ENCODE results near the gene LGALS7B. TPM values are rescaled to one million over a fixed set of nuclear protein-coding genes. Genes with fewer than 3 reads are reported as not detected.
"Not testable (repeated sequence)": the region's sequence is repeated elsewhere in the genome, so short reads cannot be mapped to it uniquely, and the experiment has no call there.

Gene LGALS7B
- total RNA-seq, 1 donor from 2014 or later: not detected

DNA sequence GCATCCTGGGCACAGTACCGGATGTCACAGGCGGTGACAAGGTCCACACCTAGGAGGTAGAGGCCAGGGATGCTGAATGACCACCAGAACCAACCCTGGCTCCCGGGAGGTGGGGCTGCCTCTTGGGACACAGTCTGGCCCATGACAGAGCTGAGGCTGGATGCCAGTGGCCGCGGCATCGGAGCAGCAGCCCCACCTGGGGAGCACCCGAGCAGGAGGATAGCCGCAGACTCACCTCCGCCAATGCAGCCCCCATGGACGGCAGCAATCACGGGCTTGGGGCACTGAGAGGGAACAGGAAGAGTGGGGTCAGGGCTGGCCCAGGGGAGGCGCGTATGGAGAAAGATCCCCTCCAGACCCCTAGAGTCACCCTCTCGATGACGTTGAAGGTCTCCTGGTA lies 28.1 kb downstream of the LGALS7B start:
- peaks cover 27% of the 10 kb centered on the region for H3K36me3 Mint-ChIP-seq (ENCODE audit: unreplicated experiment)
- no peak overlapping the region for H3K4me3 Mint-ChIP-seq (ENCODE audit: unreplicated experiment)
- H3K27ac Mint-ChIP-seq (ENCODE audit: unreplicated experiment): no peak overlapping the region
- no peaks in the 10 kb centered on the region for H3K9me3 Mint-ChIP-seq (ENCODE audit: unreplicated experiment)
- H3K27me3 Mint-ChIP-seq (ENCODE audit: unreplicated experiment): no peaks in the 10 kb centered on the region
- peaks cover 2% of the 10 kb centered on the region for H3K4me1 Mint-ChIP-seq (ENCODE audit: unreplicated experiment)
- TF ChIP-seq CTCF (IDR thresholded peaks at IDR 0.05): no peak
- DNase-seq (ENCODE audit: extremely low spot score, unreplicated experiment): no peak

- H3K4me3 Mint-ChIP-seq (ENCODE audit: unreplicated experiment): no peak overlapping the region
- no peaks in the 10 kb centered on the region for H3K27me3 Mint-ChIP-seq (ENCODE audit: unreplicated experiment)
- no peak for DNase-seq (ENCODE audit: extremely low spot score, unreplicated experiment)
- TF ChIP-seq CTCF (IDR thresholded peaks at IDR 0.05): no peak
- H3K9me3 Mint-ChIP-seq (ENCODE audit: unreplicated experiment): peaks cover 3% of the 10 kb centered on the region
- H3K36me3 Mint-ChIP-seq (ENCODE audit: unreplicated experiment): peaks cover 42% of the 10 kb centered on the region
- peaks cover 4% of the 10 kb centered on the region for H3K4me1 Mint-ChIP-seq (ENCODE audit: unreplicated experiment)
- H3K27ac Mint-ChIP-seq (ENCODE audit: unreplicated experiment): no peak overlapping the region
These were observed 30.4 kb downstream of the LGALS7B start for GRCh38 chr19:38819231-38819920.

DNA sequence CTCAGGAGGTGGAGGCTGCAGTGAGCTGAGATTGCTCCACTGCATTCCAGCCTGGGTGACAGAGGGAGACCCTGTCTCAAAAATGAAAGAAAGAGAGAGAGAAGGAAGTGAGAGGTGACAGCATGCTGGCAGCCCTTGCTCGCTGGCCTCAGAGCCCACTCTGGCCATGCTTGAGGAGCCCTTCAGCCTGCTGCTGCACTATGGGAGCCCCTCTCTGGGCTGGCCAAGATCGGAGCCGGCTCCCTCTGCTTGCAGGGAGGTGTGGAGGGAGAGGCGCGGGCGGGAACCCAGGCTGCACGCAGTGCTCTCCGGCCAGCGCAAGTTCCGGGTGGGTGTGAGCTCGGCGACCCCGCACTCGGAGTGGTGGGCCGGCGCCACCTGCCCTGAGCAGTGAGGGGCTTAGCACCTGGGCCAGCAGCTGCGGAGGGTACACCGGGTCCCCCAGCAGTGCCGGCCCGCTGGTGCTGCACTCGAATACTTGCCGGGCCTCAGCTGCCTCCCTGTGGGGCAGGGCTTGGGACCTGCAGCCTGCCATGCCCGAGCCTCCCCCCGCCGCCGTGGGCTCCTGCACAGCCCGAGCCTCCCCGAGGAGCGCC lies 32.3 kb downstream of the LGALS7B start:
- H3K27me3 Mint-ChIP-seq (ENCODE audit: unreplicated experiment); H3K4me3 Mint-ChIP-seq (ENCODE audit: unreplicated experiment); H3K4me1 Mint-ChIP-seq (ENCODE audit: unreplicated experiment); DNase-seq (ENCODE audit: extremely low spot score, unreplicated experiment); H3K27ac Mint-ChIP-seq (ENCODE audit: unreplicated experiment); H3K9me3 Mint-ChIP-seq (ENCODE audit: unreplicated experiment): not testable (repeated sequence)
- peaks cover 33% of the 10 kb centered on the region for H3K36me3 Mint-ChIP-seq (ENCODE audit: unreplicated experiment)

DNA sequence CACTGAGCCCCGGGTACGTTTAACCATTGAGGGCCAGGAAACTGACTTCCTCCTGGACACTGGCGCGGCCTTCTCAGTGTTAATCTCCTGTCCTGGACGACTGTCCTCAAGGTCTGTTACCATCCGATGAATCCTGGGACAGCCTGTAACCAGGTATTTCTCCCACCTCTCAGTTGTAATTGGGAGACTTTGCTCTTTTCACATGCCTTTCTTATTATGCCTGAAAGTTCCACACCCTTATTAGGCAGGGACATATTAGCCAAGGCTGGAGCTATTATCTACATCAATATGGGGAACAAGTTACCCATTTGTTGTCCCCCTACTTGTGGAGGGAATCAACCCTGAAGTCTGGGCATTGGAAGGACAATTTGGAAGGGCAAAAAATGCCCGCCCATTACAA lies 36.9 kb downstream of the LGALS7B start:
- DNase-seq (ENCODE audit: extremely low spot score, unreplicated experiment); H3K27ac Mint-ChIP-seq (ENCODE audit: unreplicated experiment); H3K27me3 Mint-ChIP-seq (ENCODE audit: unreplicated experiment); H3K4me3 Mint-ChIP-seq (ENCODE audit: unreplicated experiment); H3K9me3 Mint-ChIP-seq (ENCODE audit: unreplicated experiment); H3K4me1 Mint-ChIP-seq (ENCODE audit: unreplicated experiment): not testable (repeated sequence)
- H3K36me3 Mint-ChIP-seq (ENCODE audit: unreplicated experiment): peaks cover 34% of the 10 kb centered on the region

DNA sequence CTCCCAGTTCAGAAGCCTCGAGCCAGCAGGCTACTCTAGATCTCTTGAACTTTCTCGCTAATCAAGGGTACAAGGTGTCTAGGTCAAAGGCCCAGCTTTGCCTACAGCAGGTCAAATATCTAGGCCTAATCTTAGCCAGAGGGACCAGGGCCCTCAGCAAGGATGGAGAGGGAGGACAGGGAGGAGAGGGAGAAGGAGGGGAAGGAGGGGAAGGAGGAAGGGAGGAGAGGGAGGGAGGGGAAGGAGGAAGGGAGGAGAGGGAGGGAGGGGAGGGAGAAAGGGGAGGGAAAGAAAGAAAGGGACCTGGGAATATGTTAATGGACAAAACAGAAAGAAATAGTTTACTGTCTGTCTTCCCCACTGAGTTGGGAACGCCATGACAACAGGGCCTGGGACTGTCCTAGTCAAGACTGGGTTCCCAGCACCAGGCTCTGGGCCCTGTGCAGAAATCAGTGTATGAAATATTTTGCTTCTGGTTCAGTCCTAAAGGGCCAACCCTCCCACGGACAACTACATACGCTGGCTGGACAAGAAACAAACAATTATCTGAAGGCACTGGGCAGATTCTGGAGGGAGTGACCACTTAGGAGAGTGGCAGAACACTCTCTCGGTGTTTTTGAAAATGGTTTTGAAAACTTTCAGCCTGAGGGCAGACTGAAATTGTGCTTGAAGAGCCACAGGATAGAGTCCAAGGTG lies 38.0 kb downstream of the LGALS7B start:
- Mint-ChIP-seq H3K27me3 (ENCODE audit: unreplicated experiment) (no peaks in the 10 kb centered on the region), H3K4me3 (ENCODE audit: unreplicated experiment) (no peak overlapping the region), H3K9me3 (ENCODE audit: unreplicated experiment) (peaks cover 3% of the 10 kb centered on the region), H3K4me1 (ENCODE audit: unreplicated experiment) (peaks cover 12% of the 10 kb centered on the region), H3K36me3 (ENCODE audit: unreplicated experiment) (peaks cover 36% of the 10 kb centered on the region), H3K27ac (ENCODE audit: unreplicated experiment) (no peak overlapping the region)
- no peak for TF ChIP-seq CTCF (IDR thresholded peaks at IDR 0.05)
- DNase-seq (ENCODE audit: extremely low spot score, unreplicated experiment): no peak

- not testable (repeated sequence) for H3K9me3 Mint-ChIP-seq (ENCODE audit: unreplicated experiment); H3K27me3 Mint-ChIP-seq (ENCODE audit: unreplicated experiment); H3K27ac Mint-ChIP-seq (ENCODE audit: unreplicated experiment); H3K4me3 Mint-ChIP-seq (ENCODE audit: unreplicated experiment); DNase-seq (ENCODE audit: extremely low spot score, unreplicated experiment)
- H3K4me1 Mint-ChIP-seq (ENCODE audit: unreplicated experiment): peaks cover 16% of the 10 kb centered on the region
- H3K36me3 Mint-ChIP-seq (ENCODE audit: unreplicated experiment): peaks cover 22% of the 10 kb centered on the region
These were observed 40.2 kb downstream of the LGALS7B start for GRCh38 chr19:38829203-38829602.

Data from osteocyte (in vitro differentiated cells).